ENCODE results near the gene LAMC3.

DNA sequence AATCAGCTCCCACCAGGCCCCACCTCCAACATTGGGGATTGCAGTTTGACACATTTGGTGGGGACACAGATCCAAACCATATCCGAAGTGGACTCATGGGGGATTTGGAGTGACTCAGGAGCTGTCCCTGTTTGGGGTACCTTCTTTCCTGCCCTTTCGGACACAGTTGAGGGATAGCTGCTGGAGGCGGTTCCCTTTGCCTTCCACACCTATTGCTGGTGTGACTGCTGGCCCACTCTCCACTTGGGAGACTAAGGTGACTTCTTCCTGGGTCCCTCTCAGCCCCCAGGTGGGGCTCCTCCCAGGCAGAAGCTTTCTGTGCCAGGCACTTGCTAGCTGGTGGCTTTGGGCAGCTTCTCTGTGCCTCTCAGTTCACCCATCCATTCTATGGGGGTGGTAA lies 26.6 kb downstream of the LAMC3 start:
- TF ChIP-seq, protein P1, sequence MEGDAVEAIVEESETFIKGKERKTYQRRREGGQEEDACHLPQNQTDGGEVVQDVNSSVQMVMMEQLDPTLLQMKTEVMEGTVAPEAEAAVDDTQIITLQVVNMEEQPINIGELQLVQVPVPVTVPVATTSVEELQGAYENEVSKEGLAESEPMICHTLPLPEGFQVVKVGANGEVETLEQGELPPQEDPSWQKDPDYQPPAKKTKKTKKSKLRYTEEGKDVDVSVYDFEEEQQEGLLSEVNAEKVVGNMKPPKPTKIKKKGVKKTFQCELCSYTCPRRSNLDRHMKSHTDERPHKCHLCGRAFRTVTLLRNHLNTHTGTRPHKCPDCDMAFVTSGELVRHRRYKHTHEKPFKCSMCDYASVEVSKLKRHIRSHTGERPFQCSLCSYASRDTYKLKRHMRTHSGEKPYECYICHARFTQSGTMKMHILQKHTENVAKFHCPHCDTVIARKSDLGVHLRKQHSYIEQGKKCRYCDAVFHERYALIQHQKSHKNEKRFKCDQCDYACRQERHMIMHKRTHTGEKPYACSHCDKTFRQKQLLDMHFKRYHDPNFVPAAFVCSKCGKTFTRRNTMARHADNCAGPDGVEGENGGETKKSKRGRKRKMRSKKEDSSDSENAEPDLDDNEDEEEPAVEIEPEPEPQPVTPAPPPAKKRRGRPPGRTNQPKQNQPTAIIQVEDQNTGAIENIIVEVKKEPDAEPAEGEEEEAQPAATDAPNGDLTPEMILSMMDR (IDR thresholded peaks at IDR 0.05): no peak
- no peak for TF ChIP-seq POLR2AphosphoS5 (IDR thresholded peaks at IDR 0.05)
- TF ChIP-seq POLR2A (IDR thresholded peaks at IDR 0.05): no peak

Data from prostate gland (tissue), 2 donors.